ENCODE data around the gene LTBR.
A peak's percentile ranks its signal among the peaks of the same experiment; 100 is the strongest.
"Not testable (repeated sequence)": the region's sequence is repeated elsewhere in the genome, so short reads cannot be mapped to it uniquely, and the experiment has no call there.

Gene LTBR

GRCh38 chr12:6426882-6427671 is 43.1 kb downstream of the LTBR start:
- DNase-seq (ENCODE audit: low read depth), result peak; percentile 97
- TF ChIP-seq, protein P1, sequence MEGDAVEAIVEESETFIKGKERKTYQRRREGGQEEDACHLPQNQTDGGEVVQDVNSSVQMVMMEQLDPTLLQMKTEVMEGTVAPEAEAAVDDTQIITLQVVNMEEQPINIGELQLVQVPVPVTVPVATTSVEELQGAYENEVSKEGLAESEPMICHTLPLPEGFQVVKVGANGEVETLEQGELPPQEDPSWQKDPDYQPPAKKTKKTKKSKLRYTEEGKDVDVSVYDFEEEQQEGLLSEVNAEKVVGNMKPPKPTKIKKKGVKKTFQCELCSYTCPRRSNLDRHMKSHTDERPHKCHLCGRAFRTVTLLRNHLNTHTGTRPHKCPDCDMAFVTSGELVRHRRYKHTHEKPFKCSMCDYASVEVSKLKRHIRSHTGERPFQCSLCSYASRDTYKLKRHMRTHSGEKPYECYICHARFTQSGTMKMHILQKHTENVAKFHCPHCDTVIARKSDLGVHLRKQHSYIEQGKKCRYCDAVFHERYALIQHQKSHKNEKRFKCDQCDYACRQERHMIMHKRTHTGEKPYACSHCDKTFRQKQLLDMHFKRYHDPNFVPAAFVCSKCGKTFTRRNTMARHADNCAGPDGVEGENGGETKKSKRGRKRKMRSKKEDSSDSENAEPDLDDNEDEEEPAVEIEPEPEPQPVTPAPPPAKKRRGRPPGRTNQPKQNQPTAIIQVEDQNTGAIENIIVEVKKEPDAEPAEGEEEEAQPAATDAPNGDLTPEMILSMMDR (IDR thresholded peaks at IDR 0.05; ENCODE audit: insufficient read depth, low read depth, low read length, missing control alignments), result no peak
- peak overlapping the region; percentile 34 for H3K4me3 ChIP-seq (ENCODE audit: low read depth, low read length)

DNA sequence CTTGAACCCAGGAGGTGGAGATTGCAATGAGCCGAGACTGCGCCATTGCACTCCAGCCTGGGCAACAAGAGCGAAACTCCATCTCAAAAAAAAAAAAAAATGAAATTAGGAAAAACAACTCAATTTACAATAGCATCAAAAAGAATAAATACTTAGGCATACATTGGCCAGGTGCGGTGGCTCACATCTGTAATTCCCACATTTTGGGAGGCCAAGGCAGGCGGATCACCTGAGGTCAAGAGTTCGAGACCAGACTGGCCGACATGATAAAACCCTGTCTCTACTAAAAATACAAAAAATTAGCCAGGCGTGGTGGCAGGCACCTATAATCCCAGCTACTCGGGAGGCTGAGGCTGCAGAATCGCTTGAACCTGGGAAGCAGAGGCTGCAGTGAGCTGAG is 43.8 kb downstream of the LTBR start:
- DNase-seq (ENCODE audit: low read depth), result not testable (repeated sequence)

GRCh38 chr12:6428326-6428725 is 44.4 kb downstream of the LTBR start:
- H3K4me3 ChIP-seq (ENCODE audit: low read depth, low read length), result peak overlapping the region; percentile 8
- TF ChIP-seq, protein P1 (IDR thresholded peaks at IDR 0.05; ENCODE audit: insufficient read depth, low read depth, low read length, missing control alignments), result no peak
- peak; percentile 42 for DNase-seq (ENCODE audit: low read depth)

More for the DNA sequence above, 43.8 kb downstream of the LTBR start:
- H3K4me3 ChIP-seq (ENCODE audit: low read depth, low read length), result peak overlapping the region; percentile 8

DNA sequence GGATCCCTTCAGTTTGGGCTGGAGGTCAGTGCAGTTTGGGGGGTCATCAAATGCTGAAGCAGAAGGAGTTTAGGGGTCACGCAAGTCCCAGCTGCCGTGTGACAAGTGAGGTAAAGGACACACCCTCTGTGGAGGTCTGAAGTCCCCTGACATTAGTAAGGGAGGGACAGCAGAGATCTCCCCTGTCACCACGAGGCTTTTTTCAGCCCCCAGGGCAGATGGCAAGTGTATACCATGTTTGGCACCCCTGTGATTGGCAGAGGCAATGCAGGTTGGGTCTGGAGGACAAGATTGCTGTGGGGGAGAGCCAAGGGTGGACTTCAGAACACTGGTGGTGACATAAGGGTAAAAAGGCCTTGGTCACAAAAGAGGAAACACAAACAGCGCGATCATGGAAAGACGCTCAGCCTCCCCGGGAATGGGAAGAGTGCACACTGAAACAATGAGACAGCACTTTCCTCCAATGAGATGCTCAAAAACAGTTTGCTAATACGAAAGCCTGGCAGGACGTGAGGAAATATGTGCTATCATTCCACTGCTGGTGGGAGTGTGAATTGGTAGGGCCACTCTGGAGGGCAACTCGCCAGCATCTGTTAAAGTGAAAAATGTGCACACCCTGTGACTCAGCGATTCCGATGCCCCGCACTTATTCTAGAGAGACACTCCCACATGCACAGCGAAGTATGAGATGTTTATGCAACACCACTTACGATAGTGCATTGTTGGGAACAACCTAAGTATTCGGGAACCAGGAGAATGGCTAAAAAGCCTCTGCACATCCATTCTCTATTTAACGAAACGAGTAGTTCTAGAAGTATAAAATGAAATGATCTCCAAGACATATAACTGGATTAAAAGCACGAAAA is 46.4 kb downstream of the LTBR start:
- peak; percentile 71 for DNase-seq (ENCODE audit: low read depth)

DNA sequence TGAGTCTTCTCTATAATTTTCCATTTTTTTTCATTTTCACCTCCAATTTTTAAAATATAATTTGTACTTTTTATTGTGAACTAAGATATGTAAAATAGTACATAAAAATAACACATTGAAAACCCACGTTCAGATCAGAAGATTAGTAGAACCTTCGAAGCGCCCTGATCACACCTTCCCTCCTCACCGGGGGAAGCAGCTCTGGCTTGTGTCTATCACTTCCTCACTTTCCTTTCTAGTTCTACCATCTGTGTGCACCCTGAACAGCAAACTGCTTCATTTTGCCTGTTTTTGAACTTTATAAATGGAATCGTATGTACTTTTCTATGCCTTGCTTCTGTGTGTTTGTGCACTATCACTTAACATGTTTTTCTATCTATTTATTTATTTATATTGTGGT is 49.0 kb downstream of the LTBR start:
- H3K4me3 ChIP-seq (ENCODE audit: low read depth, low read length), result peak overlapping the region; percentile 41
- TF ChIP-seq, protein P1 (IDR thresholded peaks at IDR 0.05; ENCODE audit: insufficient read depth, low read depth, low read length, missing control alignments), result no peak
- peak; percentile 50 for DNase-seq (ENCODE audit: low read depth)

More for the DNA sequence above, 46.4 kb downstream of the LTBR start:
- TF ChIP-seq, protein P1 (IDR thresholded peaks at IDR 0.05; ENCODE audit: insufficient read depth, low read depth, low read length, missing control alignments), result no peak
- H3K4me3 ChIP-seq (ENCODE audit: low read depth, low read length), result peak overlapping the region; percentile 30

GRCh38 chr12:6434205-6435140 is 50.5 kb downstream of the LTBR start:
- H3K4me3 ChIP-seq (ENCODE audit: low read depth, low read length), result no peak overlapping the region
- DNase-seq (ENCODE audit: low read depth), result peak; percentile 73
- TF ChIP-seq, protein P1 (IDR thresholded peaks at IDR 0.05; ENCODE audit: insufficient read depth, low read depth, low read length, missing control alignments), result no peak
